GM18870 (cell line): ENCODE measurements around the gene ENOSF1.

Source experiments
- ATAC-seq: cut with Tn5 transposase; IDR thresholded peaks from one replicate; pipeline ENCODE4 v1.9.1; 2021; ENCODE audit warnings: moderate library complexity; ENCODE audit not compliant: unreplicated experiment

The ENOSF1 gene

DNA sequence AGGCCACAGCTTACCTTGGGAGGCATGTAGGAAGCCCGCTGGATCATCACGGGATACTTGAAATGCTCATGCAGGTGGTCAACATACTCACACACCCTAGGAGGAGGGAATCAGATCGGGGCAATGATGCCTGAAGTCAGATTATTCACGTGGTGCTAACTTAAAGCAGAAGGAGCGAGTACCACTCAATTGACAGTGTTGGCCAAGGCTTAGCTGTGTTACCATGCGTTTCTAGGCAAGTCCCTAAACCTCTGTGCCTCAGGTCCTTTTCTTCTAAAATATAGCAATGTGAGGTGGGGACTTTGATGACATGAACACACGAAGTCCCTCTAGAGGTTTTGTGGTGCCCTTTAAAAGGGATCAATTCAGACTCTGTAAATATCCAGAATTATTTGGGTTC lies 37.1 kb downstream of the ENOSF1 start:
- no peak for ATAC-seq

DNA sequence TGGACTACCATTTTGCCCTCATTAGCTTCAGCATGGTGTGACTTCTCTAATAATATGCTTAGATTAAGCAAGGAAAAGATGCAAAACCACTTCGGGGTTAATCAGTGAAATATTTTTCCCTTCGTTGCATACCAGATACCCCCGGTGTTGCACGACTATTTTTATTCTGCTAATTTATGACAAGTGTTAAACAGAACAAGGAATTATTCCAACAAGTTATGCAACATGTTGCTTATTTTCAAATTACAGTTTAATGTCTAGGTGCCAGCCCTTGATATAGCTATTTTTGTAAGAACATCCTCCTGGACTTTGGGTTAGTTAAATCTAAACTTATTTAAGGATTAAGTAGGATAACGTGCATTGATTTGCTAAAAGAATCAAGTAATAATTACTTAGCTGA lies 38.7 kb downstream of the ENOSF1 start:
- no peak for ATAC-seq

DNA sequence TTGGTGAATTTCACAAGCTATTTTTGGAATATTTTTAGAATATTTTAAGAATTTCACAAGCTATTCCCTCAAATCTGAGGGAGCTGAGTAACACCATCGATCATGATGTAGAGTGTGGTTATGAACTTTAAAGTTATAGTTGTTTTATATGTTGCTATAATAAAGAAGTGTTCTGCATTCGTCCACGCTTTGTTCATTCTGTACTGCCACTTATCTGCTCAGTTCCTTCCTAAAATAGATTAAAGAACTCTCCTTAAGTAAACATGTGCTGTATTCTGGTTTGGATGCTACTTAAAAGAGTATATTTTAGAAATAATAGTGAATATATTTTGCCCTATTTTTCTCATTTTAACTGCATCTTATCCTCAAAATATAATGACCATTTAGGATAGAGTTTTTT lies 39.1 kb downstream of the ENOSF1 start:
- no peak for ATAC-seq

DNA sequence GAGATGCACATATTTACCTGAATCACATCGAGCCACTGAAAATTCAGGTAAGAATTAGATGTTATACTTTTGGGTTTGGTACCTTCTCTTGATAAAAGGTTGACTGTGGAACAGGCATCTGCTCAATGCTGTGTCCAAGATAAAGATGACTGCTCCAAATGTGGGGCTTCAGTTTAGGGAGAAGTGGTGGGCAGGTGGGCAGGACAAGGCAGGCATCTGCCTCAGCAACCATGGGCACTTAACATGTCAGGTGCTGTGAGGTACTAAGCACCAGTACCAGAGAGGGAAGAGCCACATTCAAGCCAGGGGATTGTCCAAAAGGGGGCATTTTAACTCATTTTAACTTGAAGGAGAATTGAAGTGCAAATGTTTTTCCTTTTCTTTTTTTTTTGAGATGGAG lies 41.0 kb downstream of the ENOSF1 start:
- no peak for ATAC-seq

DNA sequence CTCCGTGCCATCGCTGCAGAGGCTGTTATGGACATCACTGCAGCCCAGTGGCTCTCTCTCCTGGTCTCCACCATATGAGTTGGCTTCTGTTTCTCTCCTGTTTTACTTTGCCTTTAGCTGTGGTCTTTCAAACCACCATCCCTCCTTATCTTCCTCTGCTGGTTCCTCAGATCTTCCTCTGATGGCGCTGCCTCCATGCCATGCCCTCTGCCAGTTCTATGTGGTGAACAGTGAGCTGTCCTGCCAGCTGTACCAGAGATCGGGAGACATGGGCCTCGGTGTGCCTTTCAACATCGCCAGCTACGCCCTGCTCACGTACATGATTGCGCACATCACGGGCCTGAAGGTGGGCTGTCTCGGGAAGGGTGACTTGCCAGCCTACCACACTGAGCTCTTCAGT lies 41.9 kb downstream of the ENOSF1 start:
- no peak for ATAC-seq

DNA sequence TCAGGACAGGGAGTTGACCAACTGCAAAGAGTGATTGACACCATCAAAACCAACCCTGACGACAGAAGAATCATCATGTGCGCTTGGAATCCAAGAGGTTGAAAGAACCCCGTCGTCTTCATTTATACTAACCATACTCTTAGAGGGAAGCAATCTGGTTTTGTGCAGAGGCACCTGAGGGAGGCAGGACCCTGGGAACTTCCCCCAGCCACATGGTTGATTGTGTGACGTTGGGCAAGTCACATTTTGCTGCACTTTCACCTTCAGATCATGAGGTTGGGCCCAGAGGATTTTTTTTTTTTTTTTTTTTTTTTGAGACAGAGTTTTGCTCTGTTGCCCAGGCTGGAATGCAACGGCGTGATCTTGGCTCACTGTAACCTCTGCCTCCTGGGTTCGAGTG lies 43.4 kb downstream of the ENOSF1 start:
- no peak for ATAC-seq

DNA sequence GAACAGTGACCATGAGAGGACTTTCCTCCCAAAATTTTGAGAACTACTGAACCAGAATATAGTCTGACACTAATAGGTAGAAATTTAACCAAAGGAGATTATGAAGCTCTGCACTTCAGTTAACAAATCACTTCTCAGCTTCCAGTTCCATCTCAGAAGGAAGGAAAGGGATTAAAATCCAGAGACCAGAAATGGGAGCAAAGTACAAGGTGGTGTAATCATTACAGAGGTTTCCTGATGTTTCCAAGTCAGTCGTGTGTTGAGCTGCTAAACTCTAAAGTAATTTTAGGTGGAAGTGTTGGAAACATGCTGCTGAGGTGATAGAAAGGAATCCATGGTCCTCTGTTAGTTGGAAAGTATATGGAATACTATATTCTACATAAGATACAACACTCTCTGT lies 44.2 kb downstream of the ENOSF1 start:
- ATAC-seq, result no peak

DNA sequence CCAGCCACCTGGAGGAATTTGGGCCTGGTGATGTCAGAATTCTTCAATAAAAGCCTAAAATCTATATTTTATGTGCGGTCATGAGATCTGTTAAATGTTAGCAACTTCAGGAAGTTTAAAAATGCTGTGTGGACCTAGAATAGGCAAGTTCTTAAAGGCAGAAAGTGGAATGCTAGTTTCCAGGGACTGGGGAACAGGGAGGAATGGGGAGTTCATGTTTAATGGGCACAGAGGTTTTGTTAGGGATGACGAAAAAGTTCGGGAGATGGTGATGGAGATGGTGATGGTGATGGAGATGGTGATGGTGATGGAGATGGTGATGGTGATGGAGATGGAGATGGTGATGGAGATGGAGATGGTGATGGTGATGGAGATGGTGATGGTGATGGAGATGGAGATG lies 45.8 kb downstream of the ENOSF1 start:
- no peak for ATAC-seq

DNA sequence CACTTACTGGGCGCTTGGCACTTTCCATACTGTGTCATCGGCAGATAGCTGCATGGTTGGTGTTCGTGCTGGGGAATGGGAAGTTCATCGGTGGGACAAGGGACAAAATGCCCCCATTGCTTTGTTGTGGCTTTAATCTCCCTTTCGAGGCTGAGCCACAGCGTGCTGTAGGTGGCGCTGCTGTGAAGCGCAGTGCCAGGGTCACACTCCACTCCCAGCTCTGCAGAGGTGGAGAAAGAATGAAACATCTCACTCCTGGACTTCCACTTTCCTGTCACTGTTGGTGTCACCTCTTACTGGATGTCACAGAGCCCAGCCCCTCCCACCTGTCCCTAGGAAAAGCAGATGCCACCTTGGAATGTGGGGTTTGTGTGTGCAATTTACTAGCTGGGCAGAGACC lies 46.3 kb downstream of the ENOSF1 start:
- no peak for ATAC-seq

DNA sequence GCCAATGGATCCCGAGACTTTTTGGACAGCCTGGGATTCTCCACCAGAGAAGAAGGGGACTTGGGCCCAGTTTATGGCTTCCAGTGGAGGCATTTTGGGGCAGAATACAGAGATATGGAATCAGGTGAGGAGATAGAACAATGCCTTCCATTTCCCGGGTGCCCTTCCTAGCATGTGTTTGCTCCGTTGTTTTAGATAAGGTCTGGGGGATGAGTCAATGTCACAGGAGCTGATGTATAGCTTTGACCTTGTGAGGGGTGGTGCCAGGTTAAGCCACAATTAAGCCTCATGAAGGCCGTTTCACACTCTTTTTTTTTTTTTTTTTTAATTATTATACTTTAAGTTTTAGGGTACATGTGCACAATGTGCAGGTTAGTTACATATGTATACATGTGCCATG lies 50.2 kb downstream of the ENOSF1 start:
- no peak for ATAC-seq

DNA sequence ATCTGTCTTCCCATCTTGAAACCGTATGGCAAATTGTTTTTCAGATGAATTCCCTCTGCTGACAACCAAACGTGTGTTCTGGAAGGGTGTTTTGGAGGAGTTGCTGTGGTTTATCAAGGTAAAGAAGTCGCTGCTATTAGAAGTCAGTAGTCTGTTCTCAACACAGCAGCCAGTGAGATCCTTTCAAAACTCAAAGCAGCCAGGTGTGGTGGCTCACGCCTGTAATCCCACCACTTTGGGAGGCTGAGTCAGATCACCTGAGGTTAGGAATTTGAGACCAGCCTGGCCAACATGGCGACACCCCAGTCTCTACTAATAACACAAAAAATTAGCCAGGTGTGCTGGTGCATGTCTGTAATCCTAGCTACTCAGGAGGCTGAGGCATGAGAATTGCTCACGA lies 52.8 kb downstream of the ENOSF1 start:
- ATAC-seq, result no peak

DNA sequence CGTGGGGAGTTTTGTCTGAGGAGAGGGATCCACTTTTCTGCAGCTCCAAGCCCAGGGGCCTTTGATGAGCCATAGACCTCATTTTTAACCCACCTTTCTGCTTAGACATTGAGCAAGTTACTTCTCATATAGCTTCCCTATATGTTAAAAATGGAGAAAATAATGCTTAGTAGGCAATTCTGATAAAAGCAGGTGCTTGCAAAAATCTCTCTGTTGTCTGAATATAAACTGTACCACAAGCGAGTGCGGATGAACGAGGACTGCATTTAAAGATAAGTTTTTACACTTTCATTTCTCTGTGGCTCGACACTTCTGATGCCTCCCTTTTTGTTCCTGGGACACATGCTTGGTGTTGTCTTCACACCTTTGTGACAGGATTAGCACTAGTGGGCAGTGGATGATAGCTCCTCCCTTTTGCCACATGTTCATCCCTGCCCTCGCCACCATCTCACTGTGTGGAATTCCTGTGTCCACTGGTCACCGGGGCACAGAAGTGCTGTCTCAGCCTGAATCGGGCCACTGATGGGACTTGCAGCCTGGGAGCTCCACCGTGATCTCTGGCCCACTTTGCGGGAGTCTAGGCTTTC lies 53.4 kb downstream of the ENOSF1 start:
- no peak for ATAC-seq

DNA sequence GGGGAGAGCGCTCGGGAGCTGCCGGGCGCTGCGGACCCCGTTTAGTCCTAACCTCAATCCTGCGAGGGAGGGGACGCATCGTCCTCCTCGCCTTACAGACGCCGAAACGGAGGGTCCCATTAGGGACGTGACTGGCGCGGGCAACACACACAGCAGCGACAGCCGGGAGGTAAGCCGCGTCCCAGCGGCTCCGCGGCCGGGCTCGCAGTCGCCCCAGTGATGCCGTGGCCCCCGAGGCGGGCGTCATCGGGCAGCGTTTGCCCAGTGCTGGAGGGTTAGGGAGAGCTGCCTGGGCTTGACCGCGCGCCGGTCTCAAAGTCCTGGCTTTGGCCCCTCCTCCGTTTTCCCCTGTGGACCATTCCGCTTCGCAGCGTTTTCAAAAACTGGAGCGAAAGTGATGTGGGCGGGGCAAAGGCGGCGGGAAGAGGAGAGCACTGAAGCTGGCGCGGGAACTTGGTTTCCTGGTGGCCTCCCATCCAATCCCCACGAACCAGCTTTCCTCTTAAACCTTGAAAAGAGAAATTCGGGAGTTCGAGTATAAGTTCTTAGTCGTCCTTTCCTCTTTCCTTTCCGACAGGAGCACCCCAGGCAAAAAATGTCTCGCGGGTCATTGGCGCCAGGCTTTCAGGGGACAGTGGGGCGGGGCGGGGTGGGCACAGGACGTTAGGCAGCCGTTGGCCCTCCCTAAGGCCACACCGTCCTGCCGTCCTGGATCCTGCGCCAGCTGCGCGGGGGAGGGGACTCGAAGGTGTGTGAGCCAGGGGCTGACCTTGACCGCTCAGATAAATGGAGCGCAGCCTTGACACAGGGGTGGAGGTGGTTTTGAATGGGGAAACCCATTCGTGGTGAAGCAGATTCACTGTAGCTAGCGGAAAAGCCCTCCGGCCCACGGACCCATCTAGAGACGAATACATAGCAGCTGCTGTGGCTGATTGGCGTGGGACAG lies 54.2 kb downstream of the ENOSF1 start:
- ATAC-seq, result peak; percentile 65

DNA sequence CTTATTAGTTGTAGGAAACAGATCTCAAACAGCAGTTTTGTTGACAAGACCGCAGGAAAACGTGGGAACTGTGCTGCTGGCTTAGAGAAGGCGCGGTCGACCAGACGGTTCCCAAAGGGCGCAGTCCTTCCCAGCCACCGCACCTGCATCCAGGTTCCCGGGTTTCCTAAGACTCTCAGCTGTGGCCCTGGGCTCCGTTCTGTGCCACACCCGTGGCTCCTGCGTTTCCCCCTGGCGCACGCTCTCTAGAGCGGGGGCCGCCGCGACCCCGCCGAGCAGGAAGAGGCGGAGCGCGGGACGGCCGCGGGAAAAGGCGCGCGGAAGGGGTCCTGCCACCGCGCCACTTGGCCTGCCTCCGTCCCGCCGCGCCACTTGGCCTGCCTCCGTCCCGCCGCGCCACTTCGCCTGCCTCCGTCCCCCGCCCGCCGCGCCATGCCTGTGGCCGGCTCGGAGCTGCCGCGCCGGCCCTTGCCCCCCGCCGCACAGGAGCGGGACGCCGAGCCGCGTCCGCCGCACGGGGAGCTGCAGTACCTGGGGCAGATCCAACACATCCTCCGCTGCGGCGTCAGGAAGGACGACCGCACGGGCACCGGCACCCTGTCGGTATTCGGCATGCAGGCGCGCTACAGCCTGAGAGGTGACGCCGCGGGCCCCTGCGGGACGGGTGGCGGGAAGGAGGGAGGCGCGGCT lies 55.0 kb downstream of the ENOSF1 start, which contains the start of gene TYMS:
Gene TYMS, plus strand, starts transcription at position 343 of the 690 bp plus-strand sequence. Its CDS starts 90 bp downstream, at position 433.
- ATAC-seq, result peak; percentile 15

DNA sequence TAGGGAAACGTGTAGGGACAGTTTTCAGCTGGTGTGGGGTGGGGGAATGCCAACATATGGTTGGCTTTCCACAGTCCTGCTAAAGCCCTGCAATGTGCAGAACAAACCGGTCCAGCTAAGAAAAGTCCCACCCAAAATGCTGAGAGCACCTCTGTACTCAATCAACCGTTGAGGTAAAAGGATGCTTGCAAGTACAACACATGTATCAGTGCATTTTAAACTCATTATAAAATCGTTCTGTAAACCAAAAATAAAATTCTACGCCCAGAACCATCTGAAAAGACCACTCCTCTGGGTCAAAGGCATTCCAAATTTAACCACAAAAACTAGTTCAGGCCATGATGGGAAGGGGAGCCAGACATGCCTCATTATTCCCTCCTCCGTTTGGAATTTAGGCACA lies 57.0 kb downstream of the ENOSF1 start:
- no peak for ATAC-seq

DNA sequence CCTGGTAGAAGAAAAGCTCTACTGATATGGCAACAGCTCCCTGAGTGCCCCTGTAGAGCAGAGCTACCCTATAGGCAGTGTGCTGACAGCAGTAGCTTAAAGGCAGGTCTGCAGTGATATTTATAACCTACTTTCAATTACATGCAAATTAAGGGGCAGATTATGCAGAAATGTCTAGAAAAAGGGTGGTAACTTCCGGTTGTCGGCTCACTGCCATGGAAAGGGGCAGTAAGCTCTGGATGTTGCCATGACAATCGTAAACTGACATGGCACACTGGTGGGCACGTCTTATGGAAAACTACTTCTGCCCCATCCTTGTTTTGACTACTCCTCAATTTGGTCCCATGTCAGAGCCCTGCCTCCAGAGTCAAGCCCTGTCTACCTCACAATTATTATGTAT lies 57.8 kb downstream of the ENOSF1 start:
- no peak for ATAC-seq

DNA sequence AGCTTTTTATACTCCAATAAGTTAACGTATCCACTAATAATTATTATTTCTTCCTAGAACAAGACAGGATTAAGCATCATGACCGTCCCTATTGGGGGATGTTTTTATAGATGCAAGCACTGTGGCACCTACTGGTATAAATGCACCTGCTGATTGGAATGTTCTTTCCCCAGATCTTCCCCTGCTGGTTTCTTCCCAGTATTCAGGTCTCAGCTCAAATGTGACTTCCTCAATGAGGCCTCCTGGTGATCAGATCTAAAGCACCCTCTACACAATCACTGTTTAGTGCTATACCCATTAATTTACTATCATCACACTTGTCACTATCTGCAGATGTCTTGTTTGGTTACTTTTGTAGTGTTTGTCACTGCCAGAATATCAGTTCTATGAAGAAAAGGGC lies 58.9 kb downstream of the ENOSF1 start:
- ATAC-seq, result no peak

DNA sequence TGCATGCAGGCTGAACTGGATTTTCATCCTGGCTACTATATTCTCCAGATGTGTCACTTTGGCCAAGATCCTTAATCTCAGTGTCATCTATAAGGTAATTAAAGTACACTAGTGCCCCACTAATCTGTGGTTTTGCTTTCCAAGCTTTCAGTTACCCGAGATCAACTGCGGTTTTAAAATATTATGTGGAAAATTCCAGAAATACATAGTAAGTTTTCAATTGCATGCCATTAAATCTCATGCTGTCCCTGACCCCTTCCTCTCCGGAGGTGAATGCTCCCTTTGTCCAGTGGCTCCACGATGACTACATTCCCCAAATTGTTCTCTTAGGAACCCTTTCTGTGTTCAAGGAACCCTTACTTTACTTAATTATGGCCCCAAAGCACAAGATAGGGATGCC lies 60.3 kb downstream of the ENOSF1 start:
- no peak for ATAC-seq

DNA sequence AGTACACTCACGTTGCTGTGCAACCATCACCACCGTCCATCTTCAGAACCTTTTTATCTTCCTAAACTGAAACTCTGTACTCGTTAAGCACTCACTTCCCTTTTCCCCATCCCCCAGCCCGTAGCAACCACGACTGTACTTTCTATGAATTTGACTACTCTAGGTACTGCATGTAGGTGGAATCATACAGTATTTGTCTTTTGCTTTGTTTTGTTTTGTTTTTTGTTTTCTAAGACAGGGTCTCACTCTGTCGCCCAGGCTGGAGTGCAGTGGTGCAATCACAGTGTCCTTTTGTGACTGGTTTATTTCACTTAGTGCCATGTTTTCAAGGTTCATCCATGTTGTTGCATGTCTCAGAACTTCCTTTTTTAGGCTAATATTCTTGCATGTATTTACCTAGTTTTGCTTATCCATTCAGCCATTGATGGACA lies 62.0 kb downstream of the ENOSF1 start:
- ATAC-seq, result peak; percentile 95

DNA sequence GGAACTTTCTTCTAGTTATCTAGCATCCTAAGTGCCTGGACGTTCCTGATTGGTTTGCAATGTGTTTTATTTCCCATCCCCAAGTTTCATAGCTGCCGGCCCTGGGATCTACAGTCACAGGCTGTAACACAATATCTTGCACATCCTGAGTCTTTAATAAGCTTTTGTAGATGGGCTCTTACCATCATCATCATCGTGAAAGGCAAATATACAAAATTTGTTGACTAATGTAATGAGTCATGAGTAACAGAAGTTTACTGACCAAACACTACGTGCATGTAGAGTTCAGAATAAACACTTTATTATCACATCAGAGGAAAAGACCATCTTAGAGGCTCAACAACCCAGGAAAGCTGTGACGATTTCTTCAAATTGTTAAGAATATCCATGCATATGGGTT lies 63.1 kb downstream of the ENOSF1 start:
- ATAC-seq, result no peak

DNA sequence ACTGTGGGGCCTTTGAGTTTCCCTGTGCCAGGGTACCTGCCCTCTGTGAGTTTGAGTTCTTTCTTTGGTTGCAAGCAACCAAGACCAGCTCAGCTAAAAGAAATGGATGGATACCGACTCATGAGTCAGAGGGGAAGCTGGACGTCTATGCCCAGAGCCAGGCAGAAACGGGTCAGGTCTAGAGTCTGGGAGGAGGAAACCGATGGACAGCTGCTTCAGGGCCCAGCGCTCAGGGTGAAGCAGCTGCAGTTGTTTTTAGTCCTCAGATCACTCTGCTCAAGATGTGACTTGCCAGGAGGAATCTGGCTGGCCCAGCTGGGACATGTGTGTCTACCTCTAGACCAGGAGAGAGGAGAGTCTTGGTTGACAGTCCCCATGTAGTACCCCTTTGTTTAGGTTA lies 65.1 kb downstream of the ENOSF1 start:
- ATAC-seq, result no peak
